Measurements from ENCODE around the gene ARHGAP26. TPM values are rescaled to one million over a fixed set of nuclear protein-coding genes. Genes with fewer than 3 reads are reported as not detected.

ARHGAP26 gene
- total RNA-seq, 1 donor from 2014 or later, result 75.0 TPM

DNA sequence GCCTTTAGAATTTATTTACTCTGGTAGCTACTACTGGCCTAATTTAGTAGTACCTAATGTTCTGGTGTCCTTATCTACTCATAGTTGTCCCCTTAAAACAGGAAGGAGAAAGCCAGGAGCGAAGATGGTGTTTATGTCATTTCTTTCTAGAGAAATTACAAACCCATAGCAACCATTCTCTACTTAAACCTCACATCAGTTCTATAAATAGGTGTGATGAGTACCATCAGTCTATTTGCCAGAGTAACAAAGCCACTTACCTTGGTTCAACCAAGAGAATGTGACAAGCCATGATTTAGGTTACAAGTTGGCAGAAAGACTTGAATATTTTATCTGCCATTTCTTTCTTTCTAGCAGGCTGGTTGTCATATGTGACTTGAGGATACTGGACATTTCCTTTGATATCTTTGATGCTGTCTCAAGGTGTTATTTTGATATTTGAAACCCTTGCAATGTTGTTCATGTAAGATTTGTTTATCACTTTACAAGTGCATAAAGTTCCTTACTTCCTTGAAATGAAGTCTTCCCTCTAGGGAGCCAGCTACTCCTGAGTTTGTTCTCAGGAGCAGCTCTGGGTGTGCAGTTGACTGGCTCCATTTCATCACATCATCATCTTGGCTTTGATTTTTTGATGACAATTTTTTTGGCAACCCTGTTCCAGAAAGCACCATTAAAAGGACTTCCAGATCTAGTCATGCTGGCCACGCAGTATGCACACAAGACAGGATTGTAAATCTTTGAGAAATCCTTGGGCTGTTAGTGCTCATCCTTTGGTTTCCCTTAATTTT lies 286.8 kb downstream of the ARHGAP26 start:
- no peak for DNase-seq (ENCODE audit: low spot score)

DNA sequence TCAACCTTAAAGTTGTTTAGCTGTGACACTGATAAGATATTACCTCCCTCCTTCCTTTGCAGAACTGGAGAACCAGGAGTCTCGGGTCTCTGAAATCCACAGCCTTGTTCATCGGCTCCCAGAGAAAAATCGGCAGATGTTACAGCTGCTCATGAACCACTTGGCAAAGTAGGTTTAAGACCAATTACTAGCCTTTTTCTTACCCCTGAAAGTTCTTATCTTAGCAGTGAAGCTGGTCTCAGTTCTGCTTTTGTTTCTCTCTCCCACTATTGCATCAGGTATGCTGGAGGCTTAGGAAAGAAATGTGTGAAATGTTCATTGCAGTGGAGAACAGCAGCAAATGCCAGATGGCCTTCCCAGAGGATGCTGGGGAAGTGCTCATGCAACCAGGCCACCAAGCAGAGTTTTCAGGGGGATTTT lies 287.4 kb downstream of the ARHGAP26 start:
- no peak for DNase-seq (ENCODE audit: low spot score)

DNA sequence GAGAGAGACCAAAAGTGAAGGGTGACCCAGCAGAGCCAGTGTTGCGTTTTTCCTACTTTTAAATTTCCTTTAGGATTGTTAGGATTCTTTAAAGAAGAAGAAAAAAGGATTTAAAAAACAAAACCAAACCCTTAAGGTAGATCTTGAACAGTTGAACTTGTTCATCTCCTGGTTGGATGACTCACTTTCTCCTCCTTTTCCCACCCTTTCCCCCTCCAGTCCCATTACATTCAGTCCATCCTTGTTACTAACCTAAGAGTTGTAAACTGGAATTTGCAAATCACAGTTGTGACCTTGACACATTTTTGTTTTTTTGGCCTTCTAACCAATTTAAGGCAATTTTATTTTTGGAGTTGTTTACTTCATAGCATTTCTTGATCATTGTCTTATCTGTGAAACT lies 289.2 kb downstream of the ARHGAP26 start:
- no peak for DNase-seq (ENCODE audit: low spot score)

DNA sequence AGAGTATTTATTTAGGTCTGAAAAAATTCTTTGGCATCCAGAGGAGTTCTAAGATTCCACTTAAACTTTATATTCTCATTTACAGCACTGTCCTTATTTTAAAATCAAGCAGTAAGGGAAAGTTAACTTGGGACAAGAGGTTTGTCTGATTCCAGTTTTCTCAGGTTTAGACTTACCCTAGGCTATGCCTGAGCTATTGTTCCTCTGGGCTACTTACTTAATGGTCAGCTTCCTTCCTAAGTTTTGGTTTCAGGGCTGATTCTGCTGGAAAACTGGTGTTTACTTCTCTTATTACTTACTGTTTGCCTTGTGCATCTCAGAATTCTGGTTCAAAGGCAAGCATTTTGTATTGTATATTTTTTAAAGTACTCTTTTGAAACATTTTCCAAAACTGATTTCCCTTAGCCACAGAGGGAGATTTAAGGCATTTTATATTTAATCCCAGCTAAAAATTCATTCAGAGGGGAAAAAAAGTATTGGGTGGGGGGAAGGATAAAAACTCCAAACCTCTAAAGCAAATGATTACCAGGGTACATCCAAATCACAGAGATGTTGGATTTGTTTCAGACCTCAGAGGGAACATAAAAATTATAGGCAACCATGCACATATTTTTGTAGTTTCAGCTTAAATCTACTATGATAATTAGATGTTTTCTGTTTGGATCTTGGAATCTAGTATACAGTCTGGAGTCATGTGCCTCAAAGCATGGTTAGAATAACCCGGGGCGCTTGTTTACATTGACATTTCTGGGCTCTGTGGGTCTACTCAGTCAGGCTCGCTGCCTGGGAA lies 290.0 kb downstream of the ARHGAP26 start:
- no peak for DNase-seq (ENCODE audit: low spot score)

DNA sequence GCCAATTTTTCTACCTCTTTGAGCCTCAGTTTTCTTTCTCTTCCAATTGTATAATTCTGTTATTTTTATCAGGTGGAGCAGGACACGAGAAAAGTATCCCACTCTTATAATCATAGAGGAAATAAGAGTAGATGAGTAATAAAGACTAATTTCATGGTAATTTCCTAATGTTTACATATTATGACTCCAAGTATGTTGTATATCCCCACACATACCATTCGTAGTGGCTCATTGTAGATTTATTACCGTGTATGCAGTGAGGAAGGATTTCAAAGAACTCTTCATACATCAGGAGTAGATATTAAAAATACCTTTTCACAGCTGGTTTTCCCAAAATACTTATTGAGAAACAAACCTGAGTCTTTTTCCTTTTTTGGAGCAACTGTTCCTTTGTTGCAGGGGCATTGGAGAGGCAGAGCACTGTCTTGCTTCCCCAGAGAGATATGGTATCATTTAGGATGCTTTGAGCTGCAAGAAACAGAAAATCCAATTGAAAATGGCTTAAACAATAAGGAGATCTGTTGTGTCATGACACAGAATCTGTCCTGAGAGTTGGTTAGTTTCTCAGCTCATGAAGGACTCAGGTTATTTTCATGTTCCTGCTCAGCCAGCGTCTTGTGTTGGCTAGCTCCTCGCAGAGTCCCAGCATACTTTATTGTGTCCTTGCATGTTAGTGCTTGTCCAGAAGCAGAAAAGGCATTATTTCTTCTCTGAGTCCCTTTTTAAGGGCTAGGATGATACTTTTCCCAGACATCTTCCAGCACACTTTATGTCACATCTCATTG lies 291.2 kb downstream of the ARHGAP26 start:
- no peak for DNase-seq (ENCODE audit: low spot score)

DNA sequence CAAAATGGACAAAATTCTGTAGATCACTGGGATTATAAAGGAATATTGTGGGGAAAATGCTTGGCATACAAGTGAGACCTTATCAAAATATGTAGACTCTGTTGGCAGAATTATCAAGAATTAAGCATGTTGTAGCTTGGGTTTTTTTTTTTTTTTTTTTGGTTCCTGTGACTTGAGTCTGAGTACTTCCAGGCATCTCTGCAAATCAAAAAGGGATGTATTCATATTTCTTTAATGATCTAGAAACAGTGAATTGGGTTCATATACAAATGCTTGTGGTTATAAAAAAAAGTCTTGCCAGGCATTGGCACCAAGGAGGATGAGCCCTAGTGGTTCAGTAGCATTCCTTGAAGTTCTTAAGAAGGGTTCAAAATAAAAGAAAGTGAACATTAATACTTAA lies 292.2 kb downstream of the ARHGAP26 start:
- DNase-seq (ENCODE audit: low spot score), result no peak

DNA sequence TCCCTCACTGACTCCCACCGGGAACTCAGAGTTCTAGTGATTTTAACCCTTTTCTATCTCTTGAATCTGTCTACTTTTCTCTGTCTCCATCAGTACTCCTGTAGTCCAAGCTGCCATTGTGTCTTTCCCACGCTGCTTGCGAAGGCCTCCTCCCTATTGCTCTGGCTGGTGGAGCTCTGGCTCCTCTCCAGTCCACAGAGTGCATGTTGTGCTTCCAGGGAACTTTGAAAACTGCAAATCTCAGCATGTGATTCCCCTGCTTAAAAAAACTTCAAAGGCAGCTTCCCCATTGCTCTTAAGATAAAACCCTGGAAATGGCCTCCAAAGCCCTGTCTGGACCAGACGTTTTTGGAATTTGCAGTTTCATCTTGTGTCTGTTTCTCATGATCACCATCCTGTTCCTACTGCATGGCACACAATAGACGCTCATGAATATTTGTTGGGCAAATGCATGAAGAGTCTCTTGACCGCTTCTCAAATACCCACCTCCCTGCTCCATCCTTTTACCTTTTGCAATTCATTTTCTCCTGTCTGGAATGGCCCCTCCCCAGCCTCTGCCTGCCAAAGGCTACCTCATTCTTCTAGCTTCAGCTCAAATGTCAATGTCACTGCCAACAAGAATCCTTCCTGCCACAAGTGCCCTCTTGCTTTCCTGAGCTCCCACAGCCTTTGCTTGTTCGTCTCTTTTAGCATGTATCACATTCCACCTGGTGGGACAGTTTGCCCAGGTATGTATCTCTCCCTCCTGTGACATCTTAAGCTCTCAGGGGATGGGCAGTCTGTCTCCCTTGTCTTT lies 293.2 kb downstream of the ARHGAP26 start:
- no peak for DNase-seq (ENCODE audit: low spot score)

DNA sequence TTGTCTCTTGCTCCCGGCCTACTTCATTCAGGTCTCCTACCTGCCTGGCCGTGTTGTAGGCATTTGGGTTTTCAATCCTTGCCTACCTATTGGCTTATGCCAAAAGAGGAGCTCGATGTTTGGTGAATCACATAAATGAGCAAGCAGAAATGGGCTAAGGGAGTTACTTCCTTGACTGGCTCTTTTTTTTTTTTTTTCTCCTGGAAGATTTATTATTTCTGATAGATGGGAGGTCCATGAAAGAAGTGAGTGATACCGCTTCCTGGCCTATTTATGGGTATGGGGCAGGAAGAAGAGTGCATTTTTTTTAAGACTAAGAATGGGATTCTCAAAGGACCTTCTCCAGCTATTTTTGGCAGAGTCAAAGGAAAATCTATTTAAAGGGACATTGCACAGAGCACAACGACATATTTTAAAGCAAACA lies 294.1 kb downstream of the ARHGAP26 start:
- no peak for DNase-seq (ENCODE audit: low spot score)

DNA sequence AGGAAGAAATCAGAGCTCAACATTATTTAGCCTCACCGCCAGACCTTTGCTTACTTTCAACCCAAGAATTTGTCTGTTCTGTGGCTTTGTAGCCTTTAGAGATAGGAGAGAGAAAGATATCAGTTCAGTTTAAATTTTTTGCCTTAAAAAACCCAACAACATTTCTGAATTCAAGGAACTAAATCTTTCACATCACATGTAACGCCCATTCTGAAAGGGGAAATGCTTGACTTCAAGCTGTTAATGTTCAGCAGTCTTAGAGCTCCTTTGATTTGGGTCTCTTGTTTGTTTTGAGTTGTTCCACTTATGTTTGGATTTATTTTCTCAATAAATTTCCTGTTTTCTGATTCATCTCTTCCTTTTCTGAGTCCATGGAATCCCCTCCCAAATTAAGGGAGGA lies 294.5 kb downstream of the ARHGAP26 start:
- DNase-seq (ENCODE audit: low spot score), result no peak

DNA sequence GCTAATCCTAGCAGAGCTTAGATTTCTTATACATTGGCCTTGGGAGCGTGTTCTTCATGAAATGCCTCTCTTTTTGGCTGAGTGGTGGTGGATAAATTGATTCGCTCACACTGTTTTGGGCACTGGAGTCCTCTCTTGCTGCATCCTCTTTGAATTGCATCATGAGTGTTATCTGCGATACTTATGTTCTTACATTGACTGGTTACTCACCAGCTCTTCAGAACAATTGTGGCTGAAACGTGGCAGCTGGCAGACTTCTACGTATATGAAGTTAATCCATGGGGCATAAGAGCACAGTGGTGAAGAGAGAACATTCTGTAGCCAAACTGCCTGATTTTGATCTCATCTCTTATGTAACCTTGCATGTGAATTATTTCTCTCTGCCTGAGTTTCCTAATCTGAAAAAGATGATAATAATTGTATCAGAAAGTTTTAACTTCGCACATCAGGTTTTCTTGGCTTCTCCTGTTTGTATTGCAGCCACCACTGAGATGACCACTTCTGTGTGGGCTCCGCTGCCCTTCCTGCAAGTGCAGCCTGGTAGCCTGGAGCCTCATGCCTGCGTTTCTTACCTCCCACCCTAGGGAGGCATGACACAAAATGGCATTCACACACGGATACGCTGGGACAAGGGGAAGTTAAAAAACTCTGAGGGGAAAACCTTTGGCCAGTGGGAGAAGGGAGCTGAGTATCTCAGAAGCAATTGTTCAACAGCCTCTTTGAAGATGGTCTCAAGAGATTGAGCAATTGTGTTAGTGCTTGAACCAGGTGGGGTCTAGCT lies 295.2 kb downstream of the ARHGAP26 start:
- no peak for DNase-seq (ENCODE audit: low spot score)

DNA sequence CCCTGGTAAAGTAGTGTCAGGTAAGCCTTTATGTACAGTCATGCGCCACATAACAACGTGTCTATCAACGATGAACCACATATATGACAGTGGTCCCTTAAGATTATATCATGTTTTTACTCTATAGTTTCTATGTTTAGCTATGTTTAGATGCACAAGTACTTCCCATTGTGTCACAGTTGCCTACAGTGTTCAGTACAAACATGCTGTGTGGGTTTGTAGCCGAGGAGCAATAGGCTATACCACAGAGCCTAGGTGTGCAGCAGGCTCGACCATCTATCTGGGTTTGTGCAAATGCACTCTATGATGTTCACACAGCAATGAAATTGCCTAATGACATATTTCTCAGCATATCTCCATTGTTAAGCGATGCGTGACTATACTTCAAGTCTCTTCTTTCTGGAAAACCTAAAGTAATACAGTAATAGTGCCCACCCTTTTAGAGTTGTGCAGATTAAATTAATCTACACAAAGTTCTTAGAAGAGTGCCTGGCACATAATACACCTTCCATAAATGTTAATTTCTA lies 295.9 kb downstream of the ARHGAP26 start:
- no peak for DNase-seq (ENCODE audit: low spot score)

DNA sequence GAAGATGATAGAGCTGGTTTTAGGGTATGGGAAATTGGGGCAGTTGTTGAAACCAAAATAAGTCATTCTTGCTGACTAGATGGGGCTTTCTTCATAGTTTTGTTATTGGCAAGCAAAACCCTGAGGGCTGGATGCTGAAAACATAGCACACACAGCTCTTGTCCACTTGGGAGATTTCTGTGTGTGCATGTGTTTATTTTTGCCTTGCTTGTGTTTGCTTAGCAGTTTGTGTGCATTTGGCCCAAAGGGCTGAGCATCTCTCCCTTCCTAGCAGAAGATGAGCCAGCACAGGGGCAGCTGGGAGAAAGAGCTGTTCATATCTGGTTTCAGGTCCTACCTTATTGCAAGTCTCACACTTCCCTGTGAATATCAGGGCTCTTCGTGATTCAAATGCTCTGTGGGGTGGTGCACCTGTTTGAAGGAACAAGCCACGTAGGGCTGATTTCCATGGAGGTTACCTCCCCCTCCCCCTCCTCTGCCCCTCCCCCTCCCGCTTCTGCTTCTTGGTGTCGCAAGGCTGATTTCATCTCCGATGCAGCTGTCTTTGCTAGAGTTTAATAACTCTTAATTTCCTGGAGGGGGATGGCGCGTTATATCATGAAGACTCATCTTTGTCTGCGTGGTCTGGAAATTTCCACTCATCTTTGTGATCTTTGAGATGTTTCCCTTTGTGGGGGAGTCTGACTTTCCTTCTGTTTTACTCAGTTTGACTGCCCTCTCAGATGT lies 296.5 kb downstream of the ARHGAP26 start:
- no peak for DNase-seq (ENCODE audit: low spot score)

DNA sequence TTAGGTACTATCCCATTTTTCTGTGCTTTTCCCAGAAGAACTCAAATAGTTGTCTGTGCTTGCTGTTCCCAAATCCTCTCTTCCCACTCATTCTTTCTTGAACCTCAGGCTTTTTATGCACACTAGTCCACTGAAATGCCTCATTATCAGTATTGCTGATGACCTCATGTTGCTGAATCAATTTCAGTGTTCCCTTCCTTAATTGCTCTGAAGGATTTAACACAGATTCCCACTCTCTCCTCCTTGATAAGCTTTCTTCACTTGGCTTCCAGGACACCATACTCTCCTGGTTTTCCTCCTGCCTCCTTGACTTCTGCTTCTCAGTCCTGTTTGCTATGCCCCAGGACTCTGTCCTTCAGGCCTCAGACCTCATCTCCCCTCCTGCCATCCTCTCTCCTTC lies 298.5 kb downstream of the ARHGAP26 start:
- no peak for DNase-seq (ENCODE audit: low spot score)

DNA sequence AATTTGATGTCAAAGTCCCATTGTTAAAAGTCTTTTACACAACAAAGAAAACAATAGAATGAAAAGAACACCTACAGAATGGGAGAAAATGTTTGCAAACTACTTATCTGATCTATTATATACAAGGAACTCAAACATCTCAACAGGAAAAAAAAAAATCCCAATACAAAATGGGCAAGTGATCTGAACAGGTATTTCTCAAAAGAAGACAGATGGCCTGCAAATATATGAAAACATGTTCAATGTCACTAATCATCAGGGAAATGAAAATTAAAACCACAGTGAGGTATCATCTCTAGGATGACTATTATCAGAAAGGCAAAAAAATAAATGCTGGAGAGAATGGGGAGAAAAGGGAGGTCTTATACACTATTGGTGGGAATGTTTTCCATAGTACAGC lies 301.8 kb downstream of the ARHGAP26 start:
- no peak for DNase-seq (ENCODE audit: low spot score)

DNA sequence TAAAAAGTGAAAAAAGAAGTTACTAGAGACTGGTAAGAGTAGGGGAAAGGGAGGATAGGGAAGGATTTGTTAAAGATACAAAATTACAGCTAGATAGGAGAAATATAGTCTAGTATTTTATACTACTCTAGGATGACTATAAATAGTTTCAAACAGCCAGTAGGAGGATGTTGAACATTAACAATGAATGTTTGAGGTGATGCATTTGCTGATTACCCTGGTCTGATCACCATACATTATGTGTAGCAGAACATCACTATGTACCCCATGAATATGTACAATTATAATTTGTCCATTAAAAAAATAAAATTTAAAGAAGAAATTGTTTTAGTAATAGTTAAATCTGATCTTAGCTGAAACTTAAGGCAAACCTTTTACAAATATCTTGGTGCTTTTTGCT lies 302.6 kb downstream of the ARHGAP26 start:
- no peak for DNase-seq (ENCODE audit: low spot score)

DNA sequence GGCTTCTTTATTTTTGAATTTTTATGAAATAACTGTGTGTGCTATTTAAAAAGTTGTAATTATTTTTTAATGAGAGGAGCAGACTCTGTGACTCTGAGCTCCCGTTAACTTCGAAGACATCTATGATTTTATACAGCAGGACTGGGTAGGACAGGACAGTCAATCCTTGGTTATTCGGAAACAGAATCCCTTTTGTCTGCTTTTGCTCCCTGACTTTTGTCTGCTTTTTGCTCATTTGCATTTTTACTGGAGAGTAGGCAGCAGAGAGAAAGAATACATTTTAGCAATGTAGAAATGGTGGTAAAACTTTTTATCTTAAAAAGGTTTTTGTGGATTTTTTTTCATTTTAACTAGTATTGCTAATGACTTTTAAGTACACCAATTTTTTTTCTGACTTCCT lies 303.6 kb downstream of the ARHGAP26 start:
- DNase-seq (ENCODE audit: low spot score), result no peak

DNA sequence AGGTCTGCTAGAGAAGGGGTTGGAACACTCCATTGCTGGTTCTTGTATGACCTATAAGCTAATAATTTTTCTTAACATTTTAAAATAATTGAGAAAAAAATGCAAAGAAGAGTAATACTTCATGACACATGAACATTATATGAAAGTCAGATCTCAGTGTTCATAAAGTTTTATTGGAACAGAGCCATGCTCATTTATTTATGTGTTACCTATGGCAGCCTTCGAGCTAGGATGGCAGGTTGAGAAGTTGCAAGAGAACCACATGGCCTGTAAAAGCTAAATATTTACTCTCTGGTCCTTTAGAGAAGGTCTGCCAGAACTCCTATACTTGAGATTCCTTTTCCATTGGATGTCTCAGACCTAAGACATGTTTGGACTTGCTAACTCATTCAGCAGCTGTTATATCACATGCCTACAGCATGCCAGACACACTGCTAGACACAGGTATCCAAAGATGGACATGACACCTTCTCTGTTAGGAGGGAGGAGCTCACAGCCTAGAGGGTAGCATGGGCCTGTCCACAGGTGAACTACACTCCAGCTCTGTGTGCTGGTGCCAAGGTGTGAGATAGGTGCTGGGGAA lies 304.3 kb downstream of the ARHGAP26 start:
- DNase-seq (ENCODE audit: low spot score), result no peak

DNA sequence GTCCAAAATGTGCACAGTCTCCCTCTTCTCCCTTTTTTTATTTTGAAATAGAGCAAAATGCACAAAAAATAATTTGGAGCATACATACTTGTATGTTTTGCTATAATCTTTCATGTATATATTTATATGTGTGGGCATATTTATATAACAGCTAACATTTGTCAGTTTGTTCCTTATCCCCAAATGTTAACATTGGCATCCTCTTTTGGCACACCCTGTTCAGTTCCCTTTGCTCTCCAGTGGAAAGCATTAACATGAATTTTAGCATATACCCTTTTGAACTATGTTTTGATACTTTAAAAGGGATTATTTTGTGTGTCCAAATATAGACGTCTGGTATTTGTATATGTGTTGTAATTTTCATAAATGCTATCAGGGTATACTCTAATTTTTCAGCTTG lies 306.2 kb downstream of the ARHGAP26 start:
- no peak for DNase-seq (ENCODE audit: low spot score)

Data from mesenteric fat pad (tissue), 1 donor.